HG03280 (cell line): ENCODE data around the gene COX5A.

Experiments used
- ATAC-seq: cut with Tn5 transposase; IDR thresholded peaks from one replicate; pipeline ENCODE4 v1.9.1; 2021; ENCODE audit warnings: mild to moderate bottlenecking, moderate library complexity; ENCODE audit not compliant: unreplicated experiment

COX5A gene

GRCh38 chr15:74937590-74938371 lies at the start of gene COX5A:
Gene COX5A (minus strand): TSS chr15:74938073. CDS start chr15:74938014, 59 bp downstream.
- peak; percentile 90 for ATAC-seq

GRCh38 chr15:74983725-74984231 lies 45.9 kb upstream of the COX5A start:
- peak; percentile 63 for ATAC-seq

DNA sequence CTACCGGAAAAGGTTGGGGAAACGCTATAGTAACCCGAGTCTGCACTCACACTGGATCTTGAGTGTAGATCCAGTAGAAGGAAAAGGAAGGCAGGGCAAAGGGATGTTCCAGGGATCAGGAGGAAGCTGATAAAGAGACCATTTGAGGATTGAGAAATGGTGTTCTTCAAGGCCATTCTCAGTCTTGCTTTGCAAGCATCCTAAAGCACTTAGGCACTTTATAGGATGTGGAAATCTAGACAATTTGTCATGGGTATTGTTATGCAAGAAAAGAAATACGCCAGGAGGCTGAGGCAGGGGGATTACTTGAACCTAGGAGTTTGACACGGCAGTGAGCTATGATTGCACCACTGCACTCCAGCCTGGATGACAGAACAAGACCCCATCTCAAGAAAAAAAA lies 44.3 kb upstream of the COX5A start:
- no peak for ATAC-seq

- no peak for ATAC-seq
These were observed 40.6 kb upstream of the COX5A start for GRCh38 chr15:74978503-74978902.

DNA sequence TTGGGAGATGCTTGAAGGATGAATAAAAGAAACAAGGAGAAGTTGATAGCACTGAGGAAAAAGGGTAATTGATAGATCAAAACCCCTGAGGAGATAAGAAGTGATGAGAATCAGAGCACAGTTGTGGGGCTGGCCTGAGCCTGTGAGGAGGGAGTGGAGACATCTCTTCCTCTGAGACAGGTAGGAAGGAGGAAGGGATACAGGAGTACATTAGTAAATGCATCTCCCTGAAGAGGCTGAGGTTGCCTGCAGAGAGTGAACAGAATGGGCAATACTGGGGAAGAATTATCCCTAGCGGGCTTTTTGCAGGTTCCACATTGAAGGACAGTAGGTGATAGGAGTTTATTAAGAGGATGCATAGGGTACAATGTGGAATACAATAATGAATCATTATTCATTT lies 40.2 kb upstream of the COX5A start:
- no peak for ATAC-seq

- ATAC-seq: no peak
These were observed 39.7 kb upstream of the COX5A start for GRCh38 chr15:74977599-74977998.

- ATAC-seq: no peak
These were observed 38.3 kb upstream of the COX5A start for GRCh38 chr15:74976159-74976558.

DNA sequence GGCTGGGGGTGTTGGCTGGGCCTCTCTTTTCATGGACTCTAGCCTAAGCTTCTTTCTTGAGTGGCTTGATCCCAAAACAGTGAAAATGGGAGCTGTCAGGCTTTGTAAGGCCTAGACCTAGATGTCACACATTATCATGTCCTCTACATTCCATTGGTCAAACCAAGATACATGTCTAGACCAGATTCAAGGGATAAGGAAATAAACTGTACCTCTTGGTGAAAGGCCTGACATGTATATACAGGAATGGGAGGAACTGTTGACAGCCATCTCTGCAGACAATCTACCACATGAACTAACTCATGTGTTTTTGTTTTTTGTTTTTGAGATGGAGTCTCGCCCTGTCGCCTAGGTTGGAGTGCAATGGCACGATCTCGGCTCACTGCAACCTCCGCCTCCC lies 29.8 kb upstream of the COX5A start:
- no peak for ATAC-seq

DNA sequence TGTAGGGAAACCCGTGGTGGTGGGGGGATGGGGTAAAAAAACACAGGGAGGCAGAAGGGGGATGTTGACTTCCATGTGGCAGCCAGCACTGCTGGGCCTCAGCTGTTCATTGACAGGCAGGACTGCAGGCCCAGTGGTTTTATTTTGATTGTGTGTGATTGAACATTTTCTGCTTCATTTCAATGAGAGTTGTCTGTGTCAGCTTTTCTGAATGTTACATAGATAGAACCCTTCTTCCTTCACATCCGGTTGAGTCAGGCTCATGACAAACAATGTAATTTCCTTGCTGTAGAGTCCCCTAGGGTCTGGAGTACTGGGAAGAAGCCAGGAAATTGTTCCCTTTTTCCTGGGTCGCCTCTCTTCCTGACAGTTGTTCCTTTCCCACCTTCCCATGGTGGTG lies 26.9 kb upstream of the COX5A start:
- no peak for ATAC-seq

- no peak for ATAC-seq
These were observed 25.3 kb upstream of the COX5A start for GRCh38 chr15:74963213-74963612.

GRCh38 chr15:74962671-74963070 lies 24.8 kb upstream of the COX5A start:
- ATAC-seq: no peak

- no peak for ATAC-seq
These were observed 24.3 kb upstream of the COX5A start for GRCh38 chr15:74962219-74962618.

GRCh38 chr15:74961616-74962015 lies 23.7 kb upstream of the COX5A start:
- no peak for ATAC-seq

DNA sequence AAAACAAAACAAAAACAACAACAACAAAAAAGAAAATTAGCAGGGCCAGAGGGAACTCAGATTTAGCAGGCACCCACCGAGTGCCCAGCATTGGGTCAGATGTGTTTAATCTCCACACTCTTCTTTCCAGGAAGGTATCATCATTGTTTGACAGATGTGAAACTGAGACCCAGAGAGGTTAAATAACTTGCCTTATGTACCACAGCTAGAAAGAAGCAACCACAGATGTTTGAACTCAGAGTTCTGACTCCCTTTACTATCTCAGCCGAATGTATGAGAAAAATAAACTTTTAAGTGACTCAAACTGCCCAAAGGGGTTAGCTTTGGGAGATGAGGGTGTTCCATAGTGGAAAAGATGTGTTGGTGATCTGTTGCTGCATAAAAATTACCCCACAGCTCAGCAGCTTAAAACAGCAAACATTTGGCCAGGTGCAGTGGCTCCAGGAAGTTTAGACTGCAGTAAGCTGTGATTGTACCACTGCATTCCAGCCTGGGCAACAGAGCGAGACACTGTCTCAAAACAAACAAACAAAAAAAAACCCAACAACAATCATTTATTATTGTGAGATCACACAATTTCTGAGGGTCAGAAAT lies 23.2 kb upstream of the COX5A start:
- ATAC-seq: no peak

GRCh38 chr15:74960286-74960685 lies 22.4 kb upstream of the COX5A start:
- ATAC-seq: no peak

DNA sequence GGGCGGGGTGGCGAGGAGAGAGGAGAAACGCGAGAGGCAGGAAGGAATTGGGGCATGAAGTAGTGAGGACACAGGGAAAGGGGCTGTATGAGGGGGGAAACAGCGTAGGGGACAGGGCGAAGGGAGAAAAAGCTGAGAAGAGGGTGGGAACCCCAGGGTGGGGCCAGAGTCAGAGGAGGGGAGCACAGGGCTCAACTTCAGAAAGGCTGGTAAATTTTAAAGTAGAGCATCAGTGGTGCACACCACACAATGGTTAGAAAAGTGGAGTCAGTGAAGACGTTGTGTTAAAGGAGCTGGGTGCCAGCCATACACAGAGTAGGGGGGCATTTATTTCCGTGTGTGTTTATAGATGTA lies 21.7 kb upstream of the COX5A start:
- no peak for ATAC-seq

DNA sequence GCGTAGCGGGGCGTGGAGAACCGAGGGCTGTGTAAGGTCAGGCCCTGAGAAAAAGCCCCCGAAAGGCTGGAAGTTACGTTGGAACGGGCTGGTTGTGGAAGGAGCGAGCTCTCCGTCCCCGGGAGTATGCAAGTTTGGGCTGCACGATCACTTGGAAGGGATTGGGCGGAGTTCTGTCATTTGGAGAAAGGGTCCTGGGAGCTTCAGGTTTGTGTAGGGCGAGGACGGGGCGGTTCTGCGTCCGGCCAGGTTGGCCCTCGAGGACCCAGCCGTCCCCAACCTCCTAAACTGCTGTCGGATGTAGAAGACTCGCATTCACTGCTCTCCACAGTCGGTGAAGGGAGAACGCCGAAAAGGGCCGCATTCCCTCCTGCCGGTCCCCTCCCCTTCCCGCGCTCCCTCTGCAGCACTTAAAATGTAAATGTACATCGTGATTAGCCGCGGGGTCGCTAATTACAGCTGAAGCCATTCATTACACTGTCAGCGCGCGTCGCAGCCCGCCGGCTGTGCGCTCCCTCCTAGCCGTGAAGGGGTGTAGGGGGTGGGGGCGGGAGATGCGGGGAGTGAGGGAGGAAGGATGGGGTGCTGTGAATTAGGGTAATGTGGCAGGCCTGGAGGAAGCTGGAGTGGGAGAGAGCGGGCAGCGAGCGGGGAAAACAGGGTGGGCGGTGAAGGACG lies 21.2 kb upstream of the COX5A start:
- no peak for ATAC-seq

- no peak for ATAC-seq
These were observed 20.5 kb upstream of the COX5A start for GRCh38 chr15:74958320-74958907.

GRCh38 chr15:74957476-74958035 lies 19.7 kb upstream of the COX5A start:
- no peak for ATAC-seq

DNA sequence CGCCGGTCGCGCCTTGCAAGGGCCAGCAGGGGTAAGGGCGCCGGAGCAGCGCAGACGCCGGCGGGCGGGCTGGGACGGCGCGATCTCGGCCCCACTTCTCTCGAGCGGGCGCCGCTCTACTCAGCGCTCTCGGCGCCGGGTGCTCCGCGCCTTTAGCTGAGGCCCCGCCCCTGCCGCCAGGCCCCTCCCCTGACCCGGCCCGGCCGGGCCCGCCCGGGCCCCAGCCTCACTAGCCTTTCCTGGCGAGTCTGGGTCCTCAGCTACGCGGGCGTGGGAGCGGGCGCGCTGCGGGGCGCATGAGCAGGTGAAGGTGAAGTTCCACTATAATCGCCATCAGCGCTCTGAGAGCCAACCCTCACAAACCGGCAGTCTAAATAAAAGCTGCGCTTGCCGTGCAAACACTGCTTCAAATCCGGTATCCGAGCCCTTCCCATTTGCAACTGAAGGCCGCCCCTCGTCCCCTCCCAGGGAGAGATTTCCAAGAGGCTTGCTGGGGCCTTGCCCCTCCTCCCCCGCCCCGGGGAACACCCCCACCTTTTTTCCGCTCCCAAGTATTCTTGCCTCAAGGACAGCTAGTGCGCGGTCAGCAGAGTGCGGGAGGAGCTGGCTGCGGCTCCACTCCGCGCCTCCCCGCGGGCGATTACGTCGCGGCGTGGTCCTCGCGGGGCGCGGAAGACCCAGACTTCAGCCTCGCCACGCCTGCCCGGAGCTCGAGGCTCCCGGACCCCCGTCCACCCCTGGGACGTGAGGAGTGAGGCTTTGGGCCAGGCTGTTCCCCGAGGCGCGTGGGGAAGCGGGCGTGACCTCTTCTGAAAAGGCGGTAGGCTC lies 19.0 kb upstream of the COX5A start, which contains the start of gene RPP25:
Gene RPP25, minus strand, starts transcription at position 125 of the 828 bp plus-strand sequence. CDS start 189 bp downstream, outside the sequence.
- ATAC-seq: peak; percentile 76
